GM21423 (cell line): Measurements from ENCODE around the gene BTRC.
"Not testable (repeated sequence)": the region's sequence is repeated elsewhere in the genome, so short reads cannot be mapped to it uniquely, and the experiment has no call there.

ENCODE experiments used
- ATAC-seq: cut with Tn5 transposase; IDR thresholded peaks from one replicate; pipeline ENCODE4 v1.9.1; 2021; ENCODE audit warnings: mild to moderate bottlenecking, moderate library complexity; ENCODE audit not compliant: unreplicated experiment

BTRC gene

GRCh38 chr10:101353692-101354327, at the start of gene BTRC:
Gene BTRC, plus strand, starts transcription at chr10:101354165. Its CDS starts 16 bp downstream, at chr10:101354181.
- peak; percentile 96 for ATAC-seq

- ATAC-seq, result no peak
Observed at GRCh38 chr10:101304316-101304715, 49.6 kb upstream of the BTRC start.

- ATAC-seq, result no peak
Observed at GRCh38 chr10:101305320-101306241, 48.4 kb upstream of the BTRC start.

GRCh38 chr10:101308051-101308450, 45.9 kb upstream of the BTRC start:
- ATAC-seq, result no peak

GRCh38 chr10:101310529-101311184, 43.3 kb upstream of the BTRC start:
- no peak for ATAC-seq

- no peak for ATAC-seq
Observed at GRCh38 chr10:101311185-101312066, 42.5 kb upstream of the BTRC start.

GRCh38 chr10:101319241-101319915, 34.6 kb upstream of the BTRC start:
- no peak for ATAC-seq

- ATAC-seq, result no peak
Observed at GRCh38 chr10:101321073-101321472, 32.9 kb upstream of the BTRC start.

GRCh38 chr10:101322266-101323108, 31.5 kb upstream of the BTRC start:
- ATAC-seq, result no peak

GRCh38 chr10:101323495-101323894, 30.5 kb upstream of the BTRC start:
- no peak for ATAC-seq

- not testable (repeated sequence) for ATAC-seq
Observed at GRCh38 chr10:101327454-101327853, 26.5 kb upstream of the BTRC start.

- ATAC-seq, result no peak
Observed at GRCh38 chr10:101329341-101330032, 24.5 kb upstream of the BTRC start.

- no peak for ATAC-seq
Observed at GRCh38 chr10:101330231-101330630, 23.7 kb upstream of the BTRC start.

- no peak for ATAC-seq
Observed at GRCh38 chr10:101330631-101331225, 23.2 kb upstream of the BTRC start.

- ATAC-seq, result no peak
Observed at GRCh38 chr10:101331956-101332355, 22.0 kb upstream of the BTRC start.

GRCh38 chr10:101334259-101334658, 19.7 kb upstream of the BTRC start:
- not testable (repeated sequence) for ATAC-seq

GRCh38 chr10:101336382-101336781, 17.6 kb upstream of the BTRC start:
- no peak for ATAC-seq

- ATAC-seq, result no peak
Observed at GRCh38 chr10:101337836-101338235, 16.1 kb upstream of the BTRC start.
